ENCODE data around the gene TMEM131. TPM values are rescaled to one million over a fixed set of nuclear protein-coding genes. Genes with fewer than 3 reads are reported as not detected.

Gene TMEM131
- total and polyA plus RNA-seq, 10 of the 15 experiments (the other 5 are each of a cell fraction or from before 2014, with no cell fraction given): 6.0 to 48.2 (median 23.2) TPM

GRCh38 chr2:97991081-97991856 is 4.5 kb downstream of the TMEM131 start:
- H3K4me1 ChIP-seq (ENCODE audit: control insufficient read depth, insufficient read depth, low read length): peaks cover 23% of the 10 kb centered on the region
- RAD21 ChIA-PET (ENCODE audit: unreplicated experiment): interaction anchor here (0.6 to 4.0 kb wide), 21 partner anchors 18 to 184 kb away, joined by 3 to 38 read pairs (median 5); no protein-coding TSS in a partner anchor
- intact Hi-C loops (cut with micrococcal nuclease; ENCODE audit: unreplicated experiment): loop anchor here (2.0 to 5.0 kb wide), 3 partner anchors 28 to 196 kb away; no protein-coding TSS in a partner anchor
- H3K4me2 ChIP-seq (ENCODE audit: control insufficient read depth, insufficient read depth): peak overlapping the region; percentile 93
- no peak for DNase-seq (ENCODE audit: low read depth, low spot score)
- no peaks in the 10 kb centered on the region; the same call in 1 of the 2 replicates for H4K20me1 ChIP-seq (ENCODE audit: control insufficient read depth, insufficient read depth)
- peak overlapping the region; percentile 43 for H3K9ac ChIP-seq (ENCODE audit: control insufficient read depth, insufficient read depth, low read length)
- H3K9me3 ChIP-seq (replicated peaks; ENCODE audit: control insufficient read depth, insufficient read depth, low read length): peaks cover 19% of the 10 kb centered on the region
- peaks cover 0 to 2% of the 10 kb centered on the region in 2 experiments; a peak in 1 of 4 replicates for H3K36me3 ChIP-seq (ENCODE audit: control insufficient read depth in 2 of 2, insufficient read depth in 2 of 2, low read length in 1 of 2)
- no peaks in the 10 kb centered on the region for H3K27me3 ChIP-seq (replicated peaks in 1 of 2; ENCODE audit: control insufficient read depth in 2 of 2, insufficient read depth in 2 of 2, low read length in 1 of 2)
- CTCF ChIA-PET: interaction anchor here (0.8 to 2.1 kb wide), 8 partner anchors 21 to 185 kb away, joined by 3 to 7 read pairs (median 4); no protein-coding TSS in a partner anchor
- H3K4me3 ChIP-seq: peak overlapping the region; percentile 62
- H3K27ac ChIP-seq (ENCODE audit: control insufficient read depth, insufficient read depth): peak overlapping the region; percentile 67
- peak; percentile 89 for FAIRE-seq
- BruUV-seq (replicated peaks): no TSS peak
- 16% methylated on average over 7 of the region's 7 CpGs for WGBS (ENCODE audit: insufficient coverage, insufficient replicate concordance, low lambda C conversion rate, missing lambda C conversion rate)
- peaks cover 87% of the 10 kb centered on the region for H3K79me2 ChIP-seq (ENCODE audit: control insufficient read depth, insufficient read depth, low read length)
- no peak overlapping the region for H2AFZ ChIP-seq (ENCODE audit: control insufficient read depth, low read depth, low read length)
- in situ Hi-C loops (cut with MboI): no loop called here
- POLR2A ChIA-PET: interaction anchor here (0.6 to 2.5 kb wide), 7 partner anchors 33 to 184 kb away, joined by 3 to 9 read pairs (median 4); no protein-coding TSS in a partner anchor
- SMC1A ChIA-PET (ENCODE audit: uncharacterized antibody, unreplicated experiment): interaction anchor here (0.8 to 4.6 kb wide), 30 partner anchors 19 to 186 kb away, joined by 3 to 28 read pairs (median 8); no protein-coding TSS in a partner anchor
- ATAC-seq: peak; percentile 34
- TF ChIP-seq DPF2 (IDR thresholded peaks at IDR 0.05) (0 out of 2 replicates have a peak, but pooled peaks have one; percentile 25), MXI1 (IDR thresholded peaks at IDR 0.05; ENCODE audit: low read depth, low read length) (0 out of 2 replicates have a peak, but pooled peaks have one; percentile 26), FOXM1 (IDR thresholded peaks at IDR 0.05; ENCODE audit: low read depth, low read length) (no peak), STAT3 (IDR thresholded peaks at IDR 0.05; ENCODE audit: low read depth, low read length) (no peak), CHD4 (IDR thresholded peaks at IDR 0.05) (no peak), SUZ12 (IDR thresholded peaks at IDR 0.05; ENCODE audit: unreplicated experiment) (no peak), ZNF274 (IDR thresholded peaks at IDR 0.05; ENCODE audit: insufficient read depth, insufficient read length) (no peak), POLR2A (IDR thresholded peaks at IDR 0.05; ENCODE audit: low read depth, low read length) (0 out of 2 replicates have a peak, but pooled peaks have one; percentile 19), WRNIP1 (IDR thresholded peaks at IDR 0.05; ENCODE audit: borderline replicate concordance, low read depth, low read length) (no peak), ATF7 (IDR thresholded peaks at IDR 0.05; ENCODE audit: low read depth) (0 out of 2 replicates have a peak, but pooled peaks have one; percentile 12), TBL1XR1 (IDR thresholded peaks at IDR 0.05; ENCODE audit: low read depth, low read length) (no peak), IRF4 (IDR thresholded peaks at IDR 0.05; ENCODE audit: low read depth, low read length) (0 out of 2 replicates have a peak, but pooled peaks have one; percentile 38), POU2F2 (IDR thresholded peaks at IDR 0.05; ENCODE audit: borderline replicate concordance, low read depth, low read length) (no peak), MTA3 (IDR thresholded peaks at IDR 0.05; ENCODE audit: borderline replicate concordance, low read length) (no peak), RELA (IDR thresholded peaks at IDR 0.05; ENCODE audit: borderline replicate concordance, partially characterized antibody) (no peak), IKZF1 (conservative IDR thresholded peaks at IDR 0.05) (peak; percentile 58; the same call in 1 of the 2 replicates), BCL11A (IDR thresholded peaks at IDR 0.05; ENCODE audit: low read depth, low read length) (no peak), RFX5 (IDR thresholded peaks at IDR 0.05; ENCODE audit: low read depth, low read length) (no peak), MTA2 (IDR thresholded peaks at IDR 0.05; ENCODE audit: low read depth) (peak; percentile 55), USF1 (IDR thresholded peaks at IDR 0.05; ENCODE audit: borderline replicate concordance, extremely low read length, insufficient read depth, low read depth, low read length) (no peak), SMC3 (IDR thresholded peaks at IDR 0.05; ENCODE audit: borderline replicate concordance, low read length) (no peak; the same call in 1 of the 2 replicates), ZSCAN29 (IDR thresholded peaks at IDR 0.05) (no peak), KDM1A (IDR thresholded peaks at IDR 0.05; ENCODE audit: borderline replicate concordance) (no peak), NFYA (IDR thresholded peaks at IDR 0.05; ENCODE audit: borderline replicate concordance, low read depth, low read length) (no peak), NFYB (IDR thresholded peaks at IDR 0.05; ENCODE audit: insufficient read depth, low read depth, low read length) (no peak), RAD51 (IDR thresholded peaks at IDR 0.05) (no peak), IKZF2 (IDR thresholded peaks at IDR 0.05) (peak; percentile 38 to 40; a peak in 1 of 4 replicates)

Data from GM12878 (cell line).